ENCODE data around the gene PFKFB4.
A peak's percentile ranks its signal among the peaks of the same experiment; 100 is the strongest.
"Not testable (repeated sequence)": the region's sequence is repeated elsewhere in the genome, so short reads cannot be mapped to it uniquely, and the experiment has no call there.

PFKFB4 gene

DNA sequence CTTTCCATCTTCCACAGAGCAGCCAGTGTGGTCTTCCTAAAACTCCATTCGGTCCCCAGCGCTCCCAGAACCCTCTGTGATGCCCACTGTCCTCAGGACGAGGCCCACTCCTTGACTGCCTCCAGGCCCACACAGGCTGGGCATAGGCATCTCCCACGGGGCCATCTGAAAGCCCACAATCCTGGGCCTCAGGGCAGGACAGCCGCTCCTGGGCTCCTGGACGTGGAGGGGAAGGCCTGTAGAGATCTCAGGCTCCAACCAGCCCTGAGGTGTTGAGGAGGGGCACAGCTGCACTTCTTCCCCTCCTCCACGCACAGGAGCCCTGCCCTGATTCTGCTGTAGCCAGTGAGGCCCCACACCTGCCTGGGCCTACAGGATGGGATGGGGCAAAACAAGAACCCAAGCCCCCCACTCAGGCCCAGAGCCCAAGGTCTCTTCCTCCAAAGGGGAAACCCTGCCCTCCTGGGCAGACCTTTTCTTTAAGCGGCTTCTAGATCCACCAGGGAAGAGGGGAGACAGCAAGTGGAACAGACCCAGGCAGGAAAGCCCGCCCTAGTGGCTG is 78.6 kb downstream of the PFKFB4 start:
- Mint-ChIP-seq H3K4me3 (peak overlapping the region; percentile 77), H3K4me1 (ENCODE audit: low read depth) (peaks cover 52% of the 10 kb centered on the region), H3K36me3 (ENCODE audit: low read depth) (peaks cover 4% of the 10 kb centered on the region), H3K9me3 (no peaks in the 10 kb centered on the region), H3K27ac (peak overlapping the region; percentile 95), H3K27me3 (no peaks in the 10 kb centered on the region)

DNA sequence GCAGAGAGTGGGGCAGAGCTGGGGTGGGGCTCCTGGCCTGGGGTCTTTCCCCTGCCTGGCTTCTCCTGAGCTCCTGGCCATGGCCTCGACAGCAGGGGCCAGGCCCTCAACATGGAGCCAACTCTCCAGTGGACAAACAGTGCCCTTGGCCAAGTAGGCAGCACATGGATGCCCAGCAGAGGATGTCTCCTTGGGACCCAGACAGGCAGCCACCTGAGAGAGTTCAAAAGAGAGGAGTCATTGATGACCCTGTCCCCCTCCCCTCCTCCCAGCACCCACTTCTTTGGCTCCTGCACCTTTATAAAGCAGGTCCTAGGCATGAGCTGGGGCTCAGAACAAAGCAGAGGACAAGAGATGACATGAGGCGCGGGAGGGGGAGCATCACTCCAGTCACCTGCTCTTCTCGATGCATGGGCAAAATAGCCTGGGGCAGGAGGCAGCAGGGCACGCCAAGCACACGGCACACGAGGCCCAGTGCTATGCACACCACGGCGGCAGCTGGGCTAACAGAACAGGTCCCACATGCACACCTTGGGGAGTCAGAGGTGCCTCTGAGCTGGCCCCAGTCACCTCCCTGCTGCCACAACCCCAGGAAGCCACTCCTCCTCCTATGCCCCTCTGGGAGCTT is 80.1 kb downstream of the PFKFB4 start:
- Mint-ChIP-seq H3K4me3 (no peak overlapping the region), H3K27ac (no peak overlapping the region), H3K27me3 (no peaks in the 10 kb centered on the region), H3K4me1 (ENCODE audit: low read depth) (peaks cover 57% of the 10 kb centered on the region), H3K9me3 (no peaks in the 10 kb centered on the region), H3K36me3 (ENCODE audit: low read depth) (peaks cover 4% of the 10 kb centered on the region)

DNA sequence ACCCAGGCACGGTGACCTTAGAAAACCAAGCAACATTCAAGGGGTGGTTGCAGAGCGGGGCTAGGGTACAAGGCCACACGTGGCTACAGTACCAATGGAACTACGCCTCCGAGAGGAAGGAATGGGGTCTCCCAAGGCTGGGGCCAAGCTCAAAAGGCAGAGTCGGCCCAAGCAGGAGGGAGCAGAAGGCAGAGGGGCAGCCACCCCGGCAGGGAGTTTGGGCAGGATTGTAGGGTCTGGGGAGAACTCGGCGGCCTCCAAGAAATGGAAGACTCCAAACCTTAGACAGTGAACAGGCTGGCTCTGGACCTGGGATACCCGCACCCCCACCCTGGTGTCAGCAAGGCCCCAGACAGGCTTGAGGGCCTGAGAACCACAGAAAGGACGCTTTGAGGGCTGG is 81.4 kb downstream of the PFKFB4 start:
- H3K27ac Mint-ChIP-seq: no peak overlapping the region
- H3K4me3 Mint-ChIP-seq: no peak overlapping the region
- peaks cover 61% of the 10 kb centered on the region for H3K4me1 Mint-ChIP-seq (ENCODE audit: low read depth)

DNA sequence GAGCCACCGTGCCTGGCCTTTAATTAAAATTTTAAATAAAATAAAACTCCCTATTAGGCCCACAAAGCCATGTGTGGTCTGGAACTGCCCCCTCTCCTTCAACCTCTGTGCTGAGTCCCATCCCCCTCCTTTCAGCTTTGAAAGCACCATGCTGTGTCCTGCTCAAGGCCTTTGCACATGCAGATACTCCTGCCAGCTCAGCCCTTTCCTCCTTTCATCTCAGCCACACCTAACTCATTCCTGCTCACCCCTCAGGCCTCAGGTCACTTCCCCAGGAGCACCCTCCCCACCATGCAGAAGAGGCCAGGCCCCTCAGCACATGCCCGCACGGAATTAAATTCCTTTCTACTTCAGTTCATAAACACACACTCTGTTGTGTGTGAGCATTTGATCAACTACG is 82.0 kb downstream of the PFKFB4 start:
- Mint-ChIP-seq H3K4me3 (no peak overlapping the region), H3K4me1 (ENCODE audit: low read depth) (peaks cover 64% of the 10 kb centered on the region)

More for the DNA sequence above, 81.4 kb downstream of the PFKFB4 start:
- Mint-ChIP-seq H3K27me3 (no peaks in the 10 kb centered on the region), H3K36me3 (ENCODE audit: low read depth) (peaks cover 2% of the 10 kb centered on the region), H3K9me3 (no peaks in the 10 kb centered on the region)

DNA sequence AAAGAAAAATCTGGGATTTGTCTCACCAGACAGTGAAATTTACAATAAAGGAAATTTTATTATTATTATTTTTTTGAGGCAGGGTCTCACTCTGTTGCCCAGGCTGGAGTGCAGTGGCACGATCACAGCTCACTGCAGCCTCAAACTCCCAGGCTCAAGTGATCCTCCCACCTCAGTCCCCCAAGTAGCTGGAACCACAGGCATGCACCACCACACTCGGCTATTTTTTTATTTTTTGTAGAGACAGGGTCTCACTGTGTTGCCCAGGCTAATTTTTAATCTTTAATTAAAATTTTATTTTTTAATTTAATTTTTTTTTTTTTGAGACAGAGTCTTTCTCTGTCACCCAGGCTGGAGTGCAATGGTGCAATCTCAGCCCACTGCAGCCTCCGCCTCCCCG is 82.6 kb downstream of the PFKFB4 start:
- H3K27ac Mint-ChIP-seq: peak overlapping the region; percentile 88
- peaks cover 64% of the 10 kb centered on the region for H3K4me1 Mint-ChIP-seq (ENCODE audit: low read depth)
- not testable (repeated sequence) for H3K4me3 Mint-ChIP-seq; H3K27me3 Mint-ChIP-seq; H3K36me3 Mint-ChIP-seq (ENCODE audit: low read depth); H3K9me3 Mint-ChIP-seq

More for the DNA sequence above, 82.0 kb downstream of the PFKFB4 start:
- H3K9me3 Mint-ChIP-seq: no peaks in the 10 kb centered on the region
- H3K27ac Mint-ChIP-seq: peak overlapping the region; percentile 80
- H3K27me3 Mint-ChIP-seq: no peaks in the 10 kb centered on the region
- peaks cover 4% of the 10 kb centered on the region for H3K36me3 Mint-ChIP-seq (ENCODE audit: low read depth)

GRCh38 chr3:48473617-48473952 is 83.0 kb downstream of the PFKFB4 start:
- no peaks in the 10 kb centered on the region for H3K27me3 Mint-ChIP-seq
- peaks cover 64% of the 10 kb centered on the region for H3K4me1 Mint-ChIP-seq (ENCODE audit: low read depth)

DNA sequence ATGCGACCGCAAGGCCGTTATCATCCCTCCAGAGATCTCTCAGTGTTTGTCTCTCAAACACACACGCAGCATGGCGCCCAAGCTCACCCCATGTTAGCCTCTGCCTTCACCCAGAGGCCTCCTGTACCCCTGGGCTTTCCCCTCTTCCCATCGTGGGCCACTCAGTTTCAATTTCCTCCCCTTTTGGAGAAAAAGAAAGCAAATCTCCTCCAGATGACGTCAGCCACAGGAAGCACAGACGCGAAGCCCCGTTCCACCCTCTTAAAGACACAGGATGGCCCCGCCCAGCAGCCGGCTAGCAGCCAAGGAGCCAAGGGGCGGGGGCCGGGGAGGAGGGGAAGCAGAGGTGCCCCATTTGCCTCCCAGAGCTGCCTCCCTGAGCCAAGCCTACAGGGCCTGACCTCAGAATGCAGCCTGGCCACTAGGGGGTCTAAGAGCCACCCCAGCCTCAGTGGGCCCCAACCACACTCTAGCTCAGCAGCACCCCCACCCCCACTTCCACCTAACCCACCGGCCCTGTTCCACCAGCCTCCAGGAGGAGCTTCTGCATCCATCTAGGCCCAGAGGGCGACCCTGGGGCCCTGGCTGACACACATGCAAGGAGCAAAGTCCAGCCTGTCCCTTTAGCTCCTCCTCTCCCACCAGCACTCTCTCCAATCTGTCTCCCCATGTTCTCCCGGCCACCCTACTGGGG is 83.5 kb downstream of the PFKFB4 start:
- H3K27me3 Mint-ChIP-seq: no peaks in the 10 kb centered on the region
- no peaks in the 10 kb centered on the region for H3K9me3 Mint-ChIP-seq
- H3K27ac Mint-ChIP-seq: peak overlapping the region; percentile 88
- peaks cover 17% of the 10 kb centered on the region for H3K36me3 Mint-ChIP-seq (ENCODE audit: low read depth)
- peaks cover 63% of the 10 kb centered on the region for H3K4me1 Mint-ChIP-seq (ENCODE audit: low read depth)
- H3K4me3 Mint-ChIP-seq: peak overlapping the region; percentile 82

More at GRCh38 chr3:48473617-48473952, 83.0 kb downstream of the PFKFB4 start:
- Mint-ChIP-seq H3K36me3 (ENCODE audit: low read depth) (peaks cover 14% of the 10 kb centered on the region), H3K9me3 (no peaks in the 10 kb centered on the region), H3K4me3 (peak overlapping the region; percentile 82), H3K27ac (peak overlapping the region; percentile 88)

DNA sequence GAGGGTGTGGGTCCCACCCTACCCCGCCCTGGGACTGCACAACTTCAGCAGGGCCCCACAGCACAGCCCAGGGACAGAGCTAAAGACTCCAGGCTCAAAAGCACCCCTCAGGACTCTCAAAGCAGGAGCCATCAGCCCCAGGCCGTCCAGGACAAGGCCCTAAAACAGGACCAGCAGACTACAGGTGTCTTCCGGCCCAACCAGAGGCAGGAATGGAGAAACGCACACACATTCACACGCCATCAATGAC is 84.0 kb downstream of the PFKFB4 start:
- Mint-ChIP-seq H3K9me3 (no peaks in the 10 kb centered on the region), H3K27me3 (no peaks in the 10 kb centered on the region), H3K36me3 (ENCODE audit: low read depth) (peaks cover 22% of the 10 kb centered on the region), H3K4me3 (peak overlapping the region; percentile 82), H3K27ac (peak overlapping the region; percentile 88), H3K4me1 (ENCODE audit: low read depth) (peaks cover 63% of the 10 kb centered on the region)

GRCh38 chr3:48470286-48470685 is 86.3 kb downstream of the PFKFB4 start:
- peak overlapping the region; percentile 59 for H3K4me3 Mint-ChIP-seq
- peaks cover 32% of the 10 kb centered on the region for H3K36me3 Mint-ChIP-seq (ENCODE audit: low read depth)
- H3K27me3 Mint-ChIP-seq: no peaks in the 10 kb centered on the region
- H3K4me1 Mint-ChIP-seq (ENCODE audit: low read depth): peaks cover 70% of the 10 kb centered on the region
- no peaks in the 10 kb centered on the region for H3K9me3 Mint-ChIP-seq
- peak overlapping the region; percentile 89 for H3K27ac Mint-ChIP-seq

DNA sequence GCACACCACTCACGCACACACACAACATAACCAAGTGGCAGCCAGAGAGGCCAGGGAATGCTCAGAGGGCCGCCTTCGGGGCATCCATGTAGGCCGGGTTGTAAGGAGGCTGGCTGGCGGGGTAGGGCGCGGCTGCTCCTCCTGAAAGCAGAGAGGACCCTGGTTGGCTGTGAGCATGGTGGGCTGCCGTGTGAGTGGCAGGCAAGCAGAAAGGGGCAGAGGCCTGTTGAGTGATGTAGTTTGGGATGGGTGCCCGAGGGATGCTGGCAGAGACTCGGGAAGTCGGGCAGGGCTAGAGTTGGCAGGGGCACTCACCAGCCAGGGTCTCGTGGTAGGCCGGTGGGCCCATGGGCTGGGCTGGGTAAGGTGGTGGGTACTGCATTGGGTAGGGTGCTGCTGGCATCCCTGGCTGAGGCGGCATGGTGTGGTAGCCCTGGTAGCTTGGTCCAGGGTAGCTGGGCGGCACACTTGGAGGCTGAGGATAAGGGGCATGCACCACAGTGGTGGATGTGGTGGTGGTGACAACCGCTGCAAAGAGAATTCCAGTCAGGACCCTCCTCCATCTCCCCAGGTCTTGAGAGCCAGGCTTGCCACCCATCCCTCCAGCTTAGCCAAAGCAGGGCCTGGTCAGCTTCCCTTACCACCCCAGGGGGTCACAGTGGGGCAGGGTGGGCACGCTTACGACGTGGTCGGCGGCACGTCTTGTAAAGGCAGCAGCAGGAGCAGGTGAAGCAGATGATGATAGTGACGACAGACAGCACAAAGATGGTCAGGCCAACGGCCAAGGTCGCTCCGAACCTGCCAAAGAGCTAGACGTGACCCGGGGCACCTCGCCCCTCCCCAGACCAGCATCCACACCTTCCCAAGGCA is 87.3 kb downstream of the PFKFB4 start:
- Mint-ChIP-seq H3K4me1 (ENCODE audit: low read depth) (peaks cover 68% of the 10 kb centered on the region), H3K4me3 (peak overlapping the region; percentile 59), H3K9me3 (no peaks in the 10 kb centered on the region), H3K36me3 (ENCODE audit: low read depth) (peaks cover 32% of the 10 kb centered on the region), H3K27ac (peak overlapping the region; percentile 89), H3K27me3 (no peaks in the 10 kb centered on the region)

DNA sequence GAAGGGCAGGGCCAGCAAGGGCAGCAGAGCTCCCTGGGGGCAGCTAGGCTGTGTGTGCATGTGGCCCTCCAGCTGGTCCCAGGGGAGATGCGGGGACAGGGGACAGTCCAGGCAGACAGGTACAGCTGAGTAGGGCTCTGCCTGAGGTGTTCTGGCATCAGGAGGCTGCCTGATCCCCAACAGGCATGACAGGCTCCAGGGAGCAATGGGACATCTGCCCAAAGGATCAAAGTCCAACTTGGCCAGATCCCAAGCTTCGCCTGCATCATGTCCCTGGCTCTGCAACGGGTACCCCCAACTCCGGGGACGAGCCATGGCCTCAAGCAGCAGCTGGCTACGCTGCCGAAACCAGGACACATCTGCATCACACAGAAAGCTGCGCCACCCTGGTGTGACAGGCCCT is 88.3 kb downstream of the PFKFB4 start:
- Mint-ChIP-seq H3K36me3 (ENCODE audit: low read depth) (peaks cover 32% of the 10 kb centered on the region), H3K9me3 (no peaks in the 10 kb centered on the region), H3K27ac (peak overlapping the region; percentile 96), H3K4me1 (ENCODE audit: low read depth) (peaks cover 63% of the 10 kb centered on the region), H3K4me3 (peak overlapping the region; percentile 95), H3K27me3 (no peaks in the 10 kb centered on the region)
